ENCODE data around the gene HEPN1.

The HEPN1 gene

DNA sequence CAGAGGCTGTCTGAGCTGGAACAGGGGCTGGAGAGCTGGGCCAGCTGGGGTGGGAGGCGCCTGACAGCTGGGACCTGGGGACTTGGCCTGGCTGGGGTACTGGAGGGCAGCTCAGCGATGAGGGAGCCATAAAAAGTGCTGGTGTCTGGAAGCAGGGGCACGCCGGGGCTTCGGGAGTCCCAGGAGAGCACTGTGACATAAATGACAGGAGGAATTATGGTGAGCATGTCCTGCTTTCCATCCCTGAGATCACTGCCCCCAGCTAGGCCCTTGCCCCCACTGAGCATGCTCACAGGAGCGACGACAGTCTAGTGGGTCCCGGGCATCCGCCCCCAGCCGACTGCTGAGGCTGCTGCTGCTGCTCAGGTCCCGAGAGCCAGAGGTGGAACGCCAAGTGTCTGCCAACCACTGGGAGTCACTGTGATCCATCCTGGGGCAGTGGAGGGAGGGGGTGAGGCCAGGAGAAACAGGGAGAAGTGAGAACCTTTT, 27.6 kb upstream of the HEPN1 start:
- no peaks in the 10 kb centered on the region for H3K9me3 Mint-ChIP-seq
- no peaks in the 10 kb centered on the region for H3K4me1 Mint-ChIP-seq
- ATAC-seq (no peak), DNase-seq (no peak)
- H3K36me3 Mint-ChIP-seq (ENCODE audit: low read depth), result no peaks in the 10 kb centered on the region
- H3K4me3 Mint-ChIP-seq, result no peak overlapping the region
- no peak overlapping the region for H3K27ac Mint-ChIP-seq
- H3K27me3 Mint-ChIP-seq, result peaks cover 2% of the 10 kb centered on the region

- Mint-ChIP-seq H3K27ac (no peak overlapping the region), H3K36me3 (ENCODE audit: low read depth) (no peaks in the 10 kb centered on the region), H3K4me1 (no peaks in the 10 kb centered on the region), H3K9me3 (no peaks in the 10 kb centered on the region), H3K4me3 (no peak overlapping the region), H3K27me3 (no peaks in the 10 kb centered on the region)
- DNase-seq (no peak), ATAC-seq (no peak)
Measured at GRCh38 chr11:124892146-124892545, 26.9 kb upstream of the HEPN1 start.

GRCh38 chr11:124892750-124893454, 26.1 kb upstream of the HEPN1 start:
- ATAC-seq (no peak), DNase-seq (no peak)
- Mint-ChIP-seq H3K36me3 (ENCODE audit: low read depth) (no peaks in the 10 kb centered on the region), H3K4me3 (no peak overlapping the region), H3K27me3 (no peaks in the 10 kb centered on the region), H3K9me3 (no peaks in the 10 kb centered on the region), H3K4me1 (no peaks in the 10 kb centered on the region), H3K27ac (no peak overlapping the region)

- no peaks in the 10 kb centered on the region for H3K36me3 Mint-ChIP-seq (ENCODE audit: low read depth)
- H3K4me1 Mint-ChIP-seq, result no peaks in the 10 kb centered on the region
- DNase-seq (no peak), ATAC-seq (no peak)
- H3K9me3 Mint-ChIP-seq, result no peaks in the 10 kb centered on the region
- no peak overlapping the region for H3K27ac Mint-ChIP-seq
- no peak overlapping the region for H3K4me3 Mint-ChIP-seq
- peaks cover 2% of the 10 kb centered on the region for H3K27me3 Mint-ChIP-seq
Measured at GRCh38 chr11:124893781-124894401, 25.2 kb upstream of the HEPN1 start.

- Mint-ChIP-seq H3K4me1 (no peaks in the 10 kb centered on the region), H3K9me3 (no peaks in the 10 kb centered on the region), H3K27me3 (peaks cover 9% of the 10 kb centered on the region), H3K27ac (no peak overlapping the region), H3K4me3 (no peak overlapping the region), H3K36me3 (ENCODE audit: low read depth) (no peaks in the 10 kb centered on the region)
- DNase-seq (no peak), ATAC-seq (no peak)
Measured at GRCh38 chr11:124894606-124895430, 24.2 kb upstream of the HEPN1 start.

DNA sequence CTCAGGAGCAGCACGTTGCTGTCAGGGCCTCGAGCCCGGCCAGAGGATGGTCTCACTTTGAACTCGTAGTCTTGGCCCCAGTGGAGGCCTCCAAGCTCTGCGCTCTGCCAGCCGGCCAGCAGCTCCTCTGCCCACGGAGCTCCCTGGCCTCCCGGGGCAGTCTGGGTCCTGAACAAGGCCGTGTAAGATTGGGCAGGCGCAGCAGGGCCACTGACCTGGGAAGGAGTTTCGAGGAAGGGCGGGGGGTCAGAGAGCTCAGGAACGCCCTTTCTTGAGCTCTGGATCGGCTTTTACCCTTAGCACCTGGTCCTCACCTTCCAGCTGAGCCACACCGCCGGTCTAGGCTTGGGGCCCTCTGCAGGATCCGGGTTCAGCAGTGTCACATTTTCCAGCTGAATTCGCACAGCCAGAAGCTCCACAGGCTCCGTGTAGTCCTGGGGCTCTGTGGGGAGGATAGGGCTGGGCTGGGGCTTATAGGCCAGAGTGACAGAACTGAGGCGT, 23.5 kb upstream of the HEPN1 start:
- no peaks in the 10 kb centered on the region for H3K4me1 Mint-ChIP-seq
- H3K27me3 Mint-ChIP-seq, result peaks cover 9% of the 10 kb centered on the region
- H3K9me3 Mint-ChIP-seq, result no peaks in the 10 kb centered on the region
- H3K36me3 Mint-ChIP-seq (ENCODE audit: low read depth), result no peaks in the 10 kb centered on the region
- ATAC-seq (no peak), DNase-seq (no peak)
- H3K4me3 Mint-ChIP-seq, result no peak overlapping the region
- no peak overlapping the region for H3K27ac Mint-ChIP-seq

DNA sequence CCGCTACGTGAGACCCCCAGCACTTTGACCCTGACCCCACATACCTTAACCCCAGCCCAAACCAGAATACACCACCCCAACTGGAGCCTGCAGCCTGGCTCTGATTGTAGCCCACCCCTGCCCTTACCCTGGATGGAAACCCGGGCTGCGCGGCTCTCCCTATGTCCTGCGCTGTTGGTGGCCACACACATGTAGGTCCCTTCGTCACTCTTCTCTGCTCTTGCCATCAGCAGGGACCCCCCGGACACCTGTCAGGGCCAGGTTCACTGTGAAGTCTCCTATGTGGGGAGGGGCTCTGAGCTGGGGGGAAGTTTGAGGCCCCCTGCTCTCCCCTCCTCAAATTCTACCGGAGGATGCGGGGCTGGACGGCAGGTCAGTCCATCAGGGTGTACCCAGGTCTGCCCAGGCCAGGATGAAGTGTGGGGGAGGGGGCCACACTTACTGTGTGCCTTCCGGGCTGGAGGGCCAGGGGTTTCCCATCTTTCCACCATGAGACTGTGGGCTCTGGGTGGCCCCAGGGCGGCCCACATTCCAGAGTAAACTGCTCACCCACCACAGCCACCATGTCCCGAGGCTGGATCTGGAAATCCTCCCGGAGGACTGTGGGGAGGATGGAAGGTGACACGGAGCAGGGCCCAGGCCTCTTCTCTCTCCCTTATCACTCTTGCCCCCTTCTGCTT, 22.8 kb upstream of the HEPN1 start:
- no peak overlapping the region for H3K27ac Mint-ChIP-seq
- ATAC-seq, result no peak
- DNase-seq, result no peak
- H3K4me3 Mint-ChIP-seq, result no peak overlapping the region
- H3K9me3 Mint-ChIP-seq, result no peaks in the 10 kb centered on the region
- peaks cover 9% of the 10 kb centered on the region for H3K27me3 Mint-ChIP-seq
- H3K4me1 Mint-ChIP-seq, result no peaks in the 10 kb centered on the region
- no peaks in the 10 kb centered on the region for H3K36me3 Mint-ChIP-seq (ENCODE audit: low read depth)

DNA sequence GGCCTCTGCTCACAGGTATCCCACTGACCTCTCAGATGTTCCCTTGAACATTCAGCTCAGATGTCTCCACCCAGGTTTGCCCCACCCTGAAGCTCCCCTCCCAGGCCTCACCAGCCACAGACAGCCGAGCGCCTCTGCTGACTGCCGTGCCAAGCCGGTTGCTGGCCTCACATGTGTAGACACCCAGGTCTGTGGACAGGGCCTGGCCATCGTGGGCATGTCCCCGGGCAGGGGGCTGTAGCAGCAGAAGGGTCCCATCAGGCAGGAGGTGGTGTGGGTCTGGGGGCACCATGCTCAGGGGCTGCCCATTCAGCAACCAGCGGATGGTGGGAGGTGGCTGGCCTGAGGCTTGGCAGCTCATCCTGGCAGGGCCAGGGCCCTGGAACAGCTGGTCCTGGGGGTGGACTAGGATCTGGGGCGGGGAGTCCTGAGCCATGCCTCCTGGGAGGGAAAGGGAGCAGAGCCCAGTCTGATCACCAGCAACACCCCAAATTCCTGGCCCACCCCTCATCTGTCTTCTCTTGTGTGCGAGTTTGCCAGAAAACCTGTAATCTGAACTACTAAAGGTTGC, 22.1 kb upstream of the HEPN1 start:
- no peaks in the 10 kb centered on the region for H3K9me3 Mint-ChIP-seq
- no peak for DNase-seq
- H3K4me1 Mint-ChIP-seq, result no peaks in the 10 kb centered on the region
- H3K27ac Mint-ChIP-seq, result no peak overlapping the region
- no peak overlapping the region for H3K4me3 Mint-ChIP-seq
- ATAC-seq, result no peak
- H3K27me3 Mint-ChIP-seq, result peaks cover 14% of the 10 kb centered on the region
- H3K36me3 Mint-ChIP-seq (ENCODE audit: low read depth), result no peaks in the 10 kb centered on the region

- Mint-ChIP-seq H3K36me3 (ENCODE audit: low read depth) (no peaks in the 10 kb centered on the region), H3K9me3 (no peaks in the 10 kb centered on the region), H3K27me3 (peaks cover 14% of the 10 kb centered on the region), H3K4me3 (no peak within 1 kb of the TSS), H3K27ac (no peak within 1 kb of the TSS), H3K4me1 (no peaks in the 10 kb centered on the region)
- ATAC-seq (no peak), DNase-seq (no peak)
Measured at GRCh38 chr11:124897674-124898262, 21.3 kb upstream of the HEPN1 start, which contains the start of gene ROBO4. ROBO4 (minus strand) TSS chr11:124897865; CDS start chr11:124897795, 70 bp downstream.

GRCh38 chr11:124898263-124898680, 20.8 kb upstream of the HEPN1 start:
- H3K27me3 Mint-ChIP-seq, result peaks cover 14% of the 10 kb centered on the region
- DNase-seq (no peak), ATAC-seq (no peak)
- no peak overlapping the region for H3K4me3 Mint-ChIP-seq
- H3K9me3 Mint-ChIP-seq, result no peaks in the 10 kb centered on the region
- no peaks in the 10 kb centered on the region for H3K4me1 Mint-ChIP-seq
- H3K36me3 Mint-ChIP-seq (ENCODE audit: low read depth), result no peaks in the 10 kb centered on the region
- H3K27ac Mint-ChIP-seq, result no peak overlapping the region

DNA sequence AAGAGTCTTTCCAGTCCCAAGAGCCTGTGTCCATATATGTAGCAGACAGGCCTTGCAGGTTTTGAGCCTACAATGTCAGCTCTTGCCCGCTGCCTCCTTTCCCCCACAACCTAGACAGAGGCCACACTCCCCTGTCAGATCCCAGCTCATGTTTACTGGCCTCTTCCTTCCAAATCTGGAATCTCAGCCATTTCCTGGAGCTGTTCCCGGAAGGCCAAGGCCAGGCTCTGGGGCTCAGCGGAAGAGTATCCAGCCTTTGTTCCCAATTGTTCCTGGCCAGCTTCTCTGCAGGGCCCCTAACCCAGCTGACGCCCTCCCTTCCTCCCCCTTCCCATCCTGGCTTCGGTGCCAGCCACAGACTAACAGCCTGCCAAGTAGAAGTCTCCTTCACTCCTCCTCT, 20.3 kb upstream of the HEPN1 start:
- DNase-seq (no peak), ATAC-seq (no peak)
- no peak overlapping the region for H3K4me3 Mint-ChIP-seq
- no peaks in the 10 kb centered on the region for H3K9me3 Mint-ChIP-seq
- no peaks in the 10 kb centered on the region for H3K36me3 Mint-ChIP-seq (ENCODE audit: low read depth)
- no peaks in the 10 kb centered on the region for H3K4me1 Mint-ChIP-seq
- H3K27me3 Mint-ChIP-seq, result peaks cover 14% of the 10 kb centered on the region
- no peak overlapping the region for H3K27ac Mint-ChIP-seq

DNA sequence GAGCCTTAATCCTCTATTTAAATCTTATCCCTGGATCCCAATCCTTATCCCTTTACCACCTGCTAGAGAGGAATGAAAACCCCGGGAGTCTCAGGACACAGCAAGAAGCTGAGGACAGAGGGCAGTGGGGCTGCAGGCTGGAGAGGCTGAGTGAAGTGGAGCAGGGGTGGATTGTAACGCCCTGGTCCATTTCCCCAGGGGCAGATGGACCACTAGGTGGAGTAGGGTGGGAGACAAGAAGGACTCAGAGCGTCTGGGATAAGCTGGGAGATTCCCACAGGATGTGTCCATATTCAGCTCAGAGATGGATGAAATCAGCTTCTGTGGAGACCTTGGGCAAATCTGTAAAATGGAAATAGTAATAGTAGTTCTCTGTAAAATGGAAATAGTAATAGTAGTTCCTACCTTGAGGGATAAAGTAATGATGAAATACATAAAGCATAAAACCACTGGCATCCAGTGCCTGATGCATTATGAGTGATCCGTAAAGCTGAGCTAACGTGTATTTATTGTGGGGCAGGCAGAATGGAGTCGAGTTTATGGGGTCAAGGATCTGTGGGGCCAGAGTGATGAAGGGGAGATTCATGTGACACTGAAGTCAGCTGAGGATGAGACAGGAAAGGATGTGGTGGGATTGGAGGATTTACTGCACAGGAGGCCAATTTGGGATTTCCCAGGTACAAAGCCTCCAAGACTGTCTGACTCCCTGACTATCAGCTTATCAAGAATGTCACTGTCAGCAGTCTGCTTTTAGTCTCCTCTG, 19.5 kb upstream of the HEPN1 start:
- Mint-ChIP-seq H3K9me3 (no peaks in the 10 kb centered on the region), H3K36me3 (ENCODE audit: low read depth) (no peaks in the 10 kb centered on the region), H3K27me3 (peaks cover 14% of the 10 kb centered on the region), H3K27ac (no peak overlapping the region), H3K4me3 (no peak overlapping the region), H3K4me1 (no peaks in the 10 kb centered on the region)
- ATAC-seq (no peak), DNase-seq (no peak)

DNA sequence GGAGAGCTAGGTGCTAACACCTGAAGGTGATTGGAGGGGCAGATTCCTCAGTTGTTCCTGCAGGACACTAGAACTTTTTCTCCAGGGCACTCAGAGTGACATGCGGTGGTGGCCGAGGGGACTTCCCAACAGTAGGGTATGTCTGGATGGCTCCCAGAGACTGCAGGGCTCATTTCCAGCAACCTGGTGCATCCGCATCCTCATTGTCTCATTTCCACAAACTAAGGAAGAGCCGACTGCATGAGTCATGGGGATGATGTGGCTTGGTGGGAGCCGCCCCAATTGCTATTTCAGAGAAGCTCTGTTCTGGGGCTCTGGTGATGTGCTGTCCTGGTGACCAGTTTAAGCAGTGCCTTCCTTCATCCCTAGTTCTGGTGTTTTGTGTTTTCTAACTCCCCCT, 18.6 kb upstream of the HEPN1 start:
- DNase-seq (no peak), ATAC-seq (no peak)
- H3K27ac Mint-ChIP-seq, result no peak overlapping the region
- no peaks in the 10 kb centered on the region for H3K4me1 Mint-ChIP-seq
- H3K27me3 Mint-ChIP-seq, result peaks cover 14% of the 10 kb centered on the region
- no peaks in the 10 kb centered on the region for H3K9me3 Mint-ChIP-seq
- no peaks in the 10 kb centered on the region for H3K36me3 Mint-ChIP-seq (ENCODE audit: low read depth)
- no peak overlapping the region for H3K4me3 Mint-ChIP-seq

All from activated naive CD8-positive, alpha-beta T cell treated with anti-CD3 and anti-CD28 coated beads, Interleukin-2, amount 50 U/mL, for 24 hours (primary cell).